ENCODE data around the gene MLLT6. TPM values are rescaled to one million over a fixed set of nuclear protein-coding genes. Genes with fewer than 3 reads are reported as not detected.
A peak's percentile ranks its signal among the peaks of the same experiment; 100 is the strongest.

MLLT6 gene
- 7.4 and 24.4 TPM in 2 replicates for total RNA-seq (ENCODE audit: low replicate concordance)

DNA sequence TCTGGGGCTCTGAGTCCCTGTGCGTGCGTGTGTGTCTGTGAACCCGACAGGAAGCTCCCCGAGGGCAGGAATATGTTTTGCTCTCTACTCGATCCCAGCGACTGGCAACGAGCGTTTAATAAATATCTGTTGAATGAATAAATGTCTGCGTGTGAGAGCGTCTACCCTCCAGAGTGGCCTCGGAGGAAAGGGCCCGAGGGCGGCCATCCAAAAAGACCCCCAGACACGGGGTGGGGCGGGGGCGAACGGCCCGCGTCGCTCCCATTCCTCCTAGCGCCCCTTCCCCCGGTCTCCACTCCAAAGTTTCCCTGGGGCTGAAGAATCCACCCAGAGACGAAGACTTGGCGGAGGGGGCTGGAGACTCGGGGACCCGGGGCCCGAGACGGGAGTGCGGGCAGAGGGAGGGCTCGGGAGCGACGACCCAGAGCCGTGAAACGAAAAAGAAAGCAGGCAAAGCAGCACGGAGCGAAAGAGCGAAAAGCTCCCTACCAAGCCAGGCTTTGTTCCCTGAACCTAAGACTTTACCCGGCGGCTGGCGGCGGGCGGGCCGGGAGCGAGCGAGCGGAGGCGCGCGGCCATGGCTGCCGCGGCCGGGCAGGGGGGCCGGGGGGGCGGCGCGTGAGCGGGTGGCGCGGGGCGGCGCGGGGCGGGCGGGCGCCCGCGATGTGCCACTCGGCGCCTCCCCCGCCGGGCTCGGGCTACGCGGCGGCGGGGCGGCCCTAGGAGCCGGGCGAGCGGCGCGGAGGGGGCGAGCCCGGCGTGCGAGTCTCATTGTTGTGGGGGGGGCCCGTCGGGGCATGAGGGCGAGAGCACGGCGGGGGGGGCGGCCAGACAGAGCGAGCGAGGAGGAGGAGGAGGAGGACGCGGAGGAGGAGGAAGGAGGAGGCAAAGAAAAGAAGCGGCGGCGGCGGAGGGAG, at the start of gene MLLT6:
Gene MLLT6 (plus strand): TSS at position 668 of the 917 bp plus-strand sequence. CDS start 360 bp downstream, outside the sequence.
- H3K9me3 Mint-ChIP-seq = no peaks in the 10 kb centered on the region
- DNase-seq (ENCODE audit: low spot score) = peak; percentile 91
- Histone ChIP-seq H3K4me3 (peak within 1 kb of the TSS; percentile 87), H3K27ac (no peak within 1 kb of the TSS), H2AFZ (replicated peaks) (peak within 1 kb of the TSS; percentile 97), H3K9ac (no peak within 1 kb of the TSS), H3K27me3 (peaks cover 77% of the 10 kb centered on the region), H3K36me3 (no peaks in the 10 kb centered on the region), H3K4me2 (peak within 1 kb of the TSS; percentile 99), H3F3A (ENCODE audit: low read depth) (peaks cover 58% of the 10 kb centered on the region), H3K79me2 (ENCODE audit: low read depth) (no peaks in the 10 kb centered on the region), H3K9me3 (ENCODE audit: low read depth) (no peaks in the 10 kb centered on the region), H4K20me1 (ENCODE audit: low read depth) (peaks cover 59% of the 10 kb centered on the region), H3K4me1 (peaks cover 20% of the 10 kb centered on the region)
- TF ChIP-seq EZH2phosphoT487 (IDR thresholded peaks at IDR 0.05) (peak; percentile 55), EZH2 (IDR thresholded peaks at IDR 0.05) (peak; percentile 19)
- TF ChIP-seq, protein P1, sequence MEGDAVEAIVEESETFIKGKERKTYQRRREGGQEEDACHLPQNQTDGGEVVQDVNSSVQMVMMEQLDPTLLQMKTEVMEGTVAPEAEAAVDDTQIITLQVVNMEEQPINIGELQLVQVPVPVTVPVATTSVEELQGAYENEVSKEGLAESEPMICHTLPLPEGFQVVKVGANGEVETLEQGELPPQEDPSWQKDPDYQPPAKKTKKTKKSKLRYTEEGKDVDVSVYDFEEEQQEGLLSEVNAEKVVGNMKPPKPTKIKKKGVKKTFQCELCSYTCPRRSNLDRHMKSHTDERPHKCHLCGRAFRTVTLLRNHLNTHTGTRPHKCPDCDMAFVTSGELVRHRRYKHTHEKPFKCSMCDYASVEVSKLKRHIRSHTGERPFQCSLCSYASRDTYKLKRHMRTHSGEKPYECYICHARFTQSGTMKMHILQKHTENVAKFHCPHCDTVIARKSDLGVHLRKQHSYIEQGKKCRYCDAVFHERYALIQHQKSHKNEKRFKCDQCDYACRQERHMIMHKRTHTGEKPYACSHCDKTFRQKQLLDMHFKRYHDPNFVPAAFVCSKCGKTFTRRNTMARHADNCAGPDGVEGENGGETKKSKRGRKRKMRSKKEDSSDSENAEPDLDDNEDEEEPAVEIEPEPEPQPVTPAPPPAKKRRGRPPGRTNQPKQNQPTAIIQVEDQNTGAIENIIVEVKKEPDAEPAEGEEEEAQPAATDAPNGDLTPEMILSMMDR (IDR thresholded peaks at IDR 0.05) = no peak
- H3K4me1 Mint-ChIP-seq = peaks cover 51% of the 10 kb centered on the region
- peak within 1 kb of the TSS; percentile 89 for H3K27ac Mint-ChIP-seq
- no peaks in the 10 kb centered on the region for H3K36me3 Mint-ChIP-seq
- H3K4me3 Mint-ChIP-seq = peak within 1 kb of the TSS; percentile 93
- peaks cover 10% of the 10 kb centered on the region for H3K27me3 Mint-ChIP-seq (ENCODE audit: insufficient read depth, low read depth)

DNA sequence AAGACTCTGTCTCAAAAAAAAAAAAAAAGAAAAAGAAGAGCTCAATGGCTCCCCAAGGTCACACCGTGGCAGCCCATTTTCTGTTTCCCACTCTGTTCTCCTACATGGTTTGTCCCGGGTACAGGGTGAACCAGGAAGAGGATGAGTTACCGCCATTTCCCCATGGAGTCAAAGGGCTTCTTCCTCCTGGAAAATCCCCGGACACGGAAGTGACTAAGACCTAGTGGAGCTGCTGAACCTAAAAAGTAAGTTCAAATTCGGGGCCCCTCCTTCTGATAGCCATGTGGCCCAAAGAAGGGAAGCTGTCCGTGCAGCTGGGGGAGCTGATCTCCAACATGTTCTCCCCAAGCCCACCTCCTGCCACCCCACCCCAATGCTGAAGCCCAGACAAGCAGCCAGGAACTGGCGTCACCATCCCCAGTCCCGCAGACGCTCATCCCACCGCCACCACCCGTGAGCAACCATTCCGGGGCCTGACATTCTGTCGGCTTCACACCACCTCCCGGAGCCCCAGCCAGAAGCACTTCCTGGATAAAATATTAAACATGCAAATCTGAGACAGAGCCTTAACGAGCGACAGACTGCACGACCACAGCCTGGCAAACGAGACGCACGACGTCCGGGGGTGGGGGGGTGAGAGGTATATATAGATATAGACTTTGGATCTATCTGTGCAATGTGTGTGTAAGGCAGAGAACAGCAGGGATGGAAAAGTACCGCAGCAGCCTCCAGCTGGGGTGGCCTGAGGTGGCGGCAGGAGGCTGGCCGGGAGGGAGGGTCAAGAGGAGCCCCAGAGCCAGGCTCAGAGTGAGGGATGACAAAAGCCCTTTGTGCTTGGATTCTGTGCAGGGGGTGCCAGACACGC, 47.9 kb upstream of the MLLT6 start:
- Histone ChIP-seq H3K4me2 (peak overlapping the region; percentile 52), H3K9me3 (ENCODE audit: low read depth) (no peaks in the 10 kb centered on the region), H3K27ac (no peak overlapping the region), H3K36me3 (no peaks in the 10 kb centered on the region), H3K79me2 (ENCODE audit: low read depth) (no peaks in the 10 kb centered on the region), H3K27me3 (no peaks in the 10 kb centered on the region), H2AFZ (replicated peaks) (no peak overlapping the region), H4K20me1 (ENCODE audit: low read depth) (no peaks in the 10 kb centered on the region), H3F3A (ENCODE audit: low read depth) (peaks cover 4% of the 10 kb centered on the region), H3K9ac (no peak overlapping the region), H3K4me3 (no peak overlapping the region), H3K4me1 (peaks cover 26% of the 10 kb centered on the region)
- DNase-seq (ENCODE audit: low spot score) = peak; percentile 49
- Mint-ChIP-seq H3K9me3 (no peaks in the 10 kb centered on the region), H3K4me3 (no peak overlapping the region), H3K27ac (no peak overlapping the region), H3K4me1 (peaks cover 35% of the 10 kb centered on the region), H3K27me3 (ENCODE audit: insufficient read depth, low read depth) (peaks cover 10% of the 10 kb centered on the region), H3K36me3 (no peaks in the 10 kb centered on the region)
- TF ChIP-seq, protein P1 (IDR thresholded peaks at IDR 0.05) = no peak
- TF ChIP-seq EZH2phosphoT487 (IDR thresholded peaks at IDR 0.05) (no peak), EZH2 (IDR thresholded peaks at IDR 0.05) (no peak)

DNA sequence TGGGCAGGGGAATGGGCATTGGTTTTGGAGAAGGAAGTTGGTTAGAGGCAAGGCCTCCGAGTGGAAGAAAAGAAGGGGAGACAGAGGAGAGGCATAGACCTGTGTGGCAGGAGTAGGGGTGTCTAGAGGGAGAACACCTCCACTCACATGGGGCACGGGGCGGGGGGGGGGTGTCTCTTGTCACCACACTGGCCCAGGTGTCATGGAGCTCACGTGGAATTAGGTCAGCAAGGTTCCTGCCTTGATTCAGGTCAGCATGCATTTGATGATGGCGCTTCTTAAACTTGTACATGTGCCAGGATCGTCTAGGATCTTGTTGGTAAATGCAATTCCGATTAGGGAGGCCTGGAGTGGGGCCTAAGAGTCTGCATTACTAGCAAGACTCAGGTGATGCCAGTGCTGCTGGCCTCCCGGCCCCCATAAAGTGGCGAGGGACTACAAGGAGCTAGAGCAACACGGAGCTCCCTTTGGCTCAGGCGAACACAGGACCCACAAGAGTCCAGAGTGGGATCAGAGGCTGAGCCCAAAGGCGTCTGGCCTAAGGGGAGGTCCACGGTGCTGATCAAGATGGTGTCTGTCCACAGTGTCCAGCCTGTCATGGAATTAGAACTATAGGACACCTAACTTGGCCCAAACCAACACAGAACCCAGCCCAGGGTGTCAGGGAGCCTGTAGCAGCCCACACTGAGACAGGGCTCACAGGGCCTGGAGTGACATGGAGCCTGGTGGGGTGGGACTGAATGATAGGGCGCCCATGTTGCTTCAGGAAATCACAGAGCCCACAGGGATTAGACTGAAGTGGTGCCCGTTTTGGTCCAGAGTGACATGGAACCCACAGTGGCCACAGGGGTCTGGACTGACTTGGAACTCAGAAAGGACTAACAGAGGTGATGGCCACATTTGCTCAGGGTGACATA, 47.0 kb upstream of the MLLT6 start:
- peak overlapping the region; percentile 52 for H3K4me2 ChIP-seq
- H3K4me3 Mint-ChIP-seq = no peak overlapping the region
- no peaks in the 10 kb centered on the region for H3K9me3 Mint-ChIP-seq
- H3K79me2 ChIP-seq (ENCODE audit: low read depth) = no peaks in the 10 kb centered on the region
- H2AFZ ChIP-seq (replicated peaks) = no peak overlapping the region
- H3K27me3 Mint-ChIP-seq (ENCODE audit: insufficient read depth, low read depth) = peaks cover 10% of the 10 kb centered on the region
- TF ChIP-seq, protein P1 (IDR thresholded peaks at IDR 0.05) = no peak
- TF ChIP-seq EZH2 (IDR thresholded peaks at IDR 0.05) (no peak), EZH2phosphoT487 (IDR thresholded peaks at IDR 0.05) (no peak)
- H3F3A ChIP-seq (ENCODE audit: low read depth) = peaks cover 4% of the 10 kb centered on the region
- no peak overlapping the region for H3K9ac ChIP-seq
- H3K27ac Mint-ChIP-seq = no peak overlapping the region
- no peak overlapping the region for H3K4me3 ChIP-seq
- no peaks in the 10 kb centered on the region for H3K36me3 Mint-ChIP-seq
- no peak for DNase-seq (ENCODE audit: low spot score)
- no peak overlapping the region for H3K27ac ChIP-seq
- peaks cover 26% of the 10 kb centered on the region for H3K4me1 ChIP-seq
- no peaks in the 10 kb centered on the region for H3K9me3 ChIP-seq (ENCODE audit: low read depth)
- H3K36me3 ChIP-seq = no peaks in the 10 kb centered on the region
- peaks cover 40% of the 10 kb centered on the region for H3K4me1 Mint-ChIP-seq
- H4K20me1 ChIP-seq (ENCODE audit: low read depth) = no peaks in the 10 kb centered on the region
- no peaks in the 10 kb centered on the region for H3K27me3 ChIP-seq
